ENCODE measurements around the gene RYR2. TPM values are rescaled to one million over a fixed set of nuclear protein-coding genes. Genes with fewer than 3 reads are reported as not detected.
A peak's percentile ranks its signal among the peaks of the same experiment; 100 is the strongest.

Gene RYR2
- total and polyA plus RNA-seq, 9 of the 15 experiments (the other 6 are each of a cell fraction or from before 2014, with no cell fraction given), result 0.03 to 0.42 (median 0.14) TPM

DNA sequence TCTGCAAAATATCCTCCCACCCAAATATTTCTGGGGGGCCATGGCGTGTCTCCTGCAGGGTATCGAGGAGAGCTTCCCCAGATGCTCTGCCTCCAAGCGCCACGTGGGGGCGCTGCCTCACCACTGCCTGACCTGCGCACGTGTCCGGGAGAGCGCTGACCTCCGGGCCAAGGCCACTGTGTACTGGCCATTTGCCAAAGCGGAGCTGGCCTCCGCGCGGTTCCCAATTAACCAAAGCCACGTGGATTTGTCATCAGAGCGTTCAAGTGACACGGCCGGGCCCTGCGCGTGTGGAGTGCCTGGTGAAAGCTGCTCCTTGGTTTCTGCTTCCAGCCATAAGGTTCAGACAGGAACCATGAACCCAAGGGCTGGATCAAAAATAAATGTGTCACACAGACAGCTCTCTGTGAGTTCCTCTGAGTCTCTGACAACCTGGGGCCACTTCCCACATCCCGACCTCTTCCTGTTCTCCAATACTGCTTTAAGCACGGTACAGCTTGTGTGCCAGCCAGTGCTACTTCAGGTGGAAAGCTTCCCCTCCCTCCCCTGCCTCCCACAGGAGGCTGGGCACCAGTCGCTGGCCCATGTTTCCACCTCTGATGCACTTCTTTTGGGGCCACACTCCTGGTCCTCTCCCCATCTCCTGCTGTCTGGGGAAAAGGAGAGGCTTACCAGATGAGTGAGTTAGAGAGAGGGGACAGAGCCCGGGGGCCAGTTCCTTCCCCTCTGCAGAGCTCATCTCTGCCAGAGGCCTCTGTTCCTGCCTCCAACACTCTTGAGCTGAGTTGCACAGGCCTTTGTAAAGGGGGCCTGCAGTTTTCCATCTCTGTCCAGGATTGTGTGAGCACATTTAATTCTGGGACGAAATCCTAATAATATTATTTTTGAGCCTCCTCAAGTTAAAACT lies 822.6 kb downstream of the RYR2 start (continued):
- no peak for TF ChIP-seq DDX20 (tag; IDR thresholded peaks at IDR 0.05; ENCODE audit: low read depth)
- TF ChIP-seq BRCA1 (IDR thresholded peaks at IDR 0.05), result no peak
- TF ChIP-seq BRCA1 (CRISPR knock-in tag; IDR thresholded peaks at IDR 0.05), result no peak
- no peak for TF ChIP-seq NCOA4 (IDR thresholded peaks at IDR 0.05; ENCODE audit: partially characterized antibody)
- TF ChIP-seq DIDO1 (tag; IDR thresholded peaks at IDR 0.05; ENCODE audit: low read depth), result no peak
- TF ChIP-seq, protein P1, sequence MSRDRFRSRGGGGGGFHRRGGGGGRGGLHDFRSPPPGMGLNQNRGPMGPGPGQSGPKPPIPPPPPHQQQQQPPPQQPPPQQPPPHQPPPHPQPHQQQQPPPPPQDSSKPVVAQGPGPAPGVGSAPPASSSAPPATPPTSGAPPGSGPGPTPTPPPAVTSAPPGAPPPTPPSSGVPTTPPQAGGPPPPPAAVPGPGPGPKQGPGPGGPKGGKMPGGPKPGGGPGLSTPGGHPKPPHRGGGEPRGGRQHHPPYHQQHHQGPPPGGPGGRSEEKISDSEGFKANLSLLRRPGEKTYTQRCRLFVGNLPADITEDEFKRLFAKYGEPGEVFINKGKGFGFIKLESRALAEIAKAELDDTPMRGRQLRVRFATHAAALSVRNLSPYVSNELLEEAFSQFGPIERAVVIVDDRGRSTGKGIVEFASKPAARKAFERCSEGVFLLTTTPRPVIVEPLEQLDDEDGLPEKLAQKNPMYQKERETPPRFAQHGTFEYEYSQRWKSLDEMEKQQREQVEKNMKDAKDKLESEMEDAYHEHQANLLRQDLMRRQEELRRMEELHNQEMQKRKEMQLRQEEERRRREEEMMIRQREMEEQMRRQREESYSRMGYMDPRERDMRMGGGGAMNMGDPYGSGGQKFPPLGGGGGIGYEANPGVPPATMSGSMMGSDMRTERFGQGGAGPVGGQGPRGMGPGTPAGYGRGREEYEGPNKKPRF (IDR thresholded peaks at IDR 0.05; ENCODE audit: low read depth, low read length), result no peak
- no peak for TF ChIP-seq ZNF584 (CRISPR knock-in tag; IDR thresholded peaks at IDR 0.05; ENCODE audit: low read depth)
- TF ChIP-seq ILF3 (IDR thresholded peaks at IDR 0.05; ENCODE audit: borderline replicate concordance), result no peak
- TF ChIP-seq, protein P2, sequence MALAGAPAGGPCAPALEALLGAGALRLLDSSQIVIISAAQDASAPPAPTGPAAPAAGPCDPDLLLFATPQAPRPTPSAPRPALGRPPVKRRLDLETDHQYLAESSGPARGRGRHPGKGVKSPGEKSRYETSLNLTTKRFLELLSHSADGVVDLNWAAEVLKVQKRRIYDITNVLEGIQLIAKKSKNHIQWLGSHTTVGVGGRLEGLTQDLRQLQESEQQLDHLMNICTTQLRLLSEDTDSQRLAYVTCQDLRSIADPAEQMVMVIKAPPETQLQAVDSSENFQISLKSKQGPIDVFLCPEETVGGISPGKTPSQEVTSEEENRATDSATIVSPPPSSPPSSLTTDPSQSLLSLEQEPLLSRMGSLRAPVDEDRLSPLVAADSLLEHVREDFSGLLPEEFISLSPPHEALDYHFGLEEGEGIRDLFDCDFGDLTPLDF (CRISPR knock-in tag; IDR thresholded peaks at IDR 0.05), result no peak
- no peak for TF ChIP-seq TSC22D4 (tag; IDR thresholded peaks at IDR 0.05)
- no peak for TF ChIP-seq ZNF354B (CRISPR knock-in tag; IDR thresholded peaks at IDR 0.05)
- TF ChIP-seq RBM34 (IDR thresholded peaks at IDR 0.05; ENCODE audit: borderline replicate concordance, insufficient read depth, low read length), result no peak
- TF ChIP-seq, protein P3, sequence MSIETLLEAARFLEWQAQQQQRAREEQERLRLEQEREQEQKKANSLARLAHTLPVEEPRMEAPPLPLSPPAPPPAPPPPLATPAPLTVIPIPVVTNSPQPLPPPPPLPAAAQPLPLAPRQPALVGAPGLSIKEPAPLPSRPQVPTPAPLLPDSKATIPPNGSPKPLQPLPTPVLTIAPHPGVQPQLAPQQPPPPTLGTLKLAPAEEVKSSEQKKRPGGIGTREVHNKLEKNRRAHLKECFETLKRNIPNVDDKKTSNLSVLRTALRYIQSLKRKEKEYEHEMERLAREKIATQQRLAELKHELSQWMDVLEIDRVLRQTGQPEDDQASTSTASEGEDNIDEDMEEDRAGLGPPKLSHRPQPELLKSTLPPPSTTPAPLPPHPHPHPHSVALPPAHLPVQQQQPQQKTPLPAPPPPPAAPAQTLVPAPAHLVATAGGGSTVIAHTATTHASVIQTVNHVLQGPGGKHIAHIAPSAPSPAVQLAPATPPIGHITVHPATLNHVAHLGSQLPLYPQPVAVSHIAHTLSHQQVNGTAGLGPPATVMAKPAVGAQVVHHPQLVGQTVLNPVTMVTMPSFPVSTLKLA (conservative IDR thresholded peaks at IDR 0.05), result peak; percentile 66 to 71
- no peak for TF ChIP-seq ETV1 (tag; conservative IDR thresholded peaks at IDR 0.05; ENCODE audit: low read depth)
- TF ChIP-seq, protein P4, sequence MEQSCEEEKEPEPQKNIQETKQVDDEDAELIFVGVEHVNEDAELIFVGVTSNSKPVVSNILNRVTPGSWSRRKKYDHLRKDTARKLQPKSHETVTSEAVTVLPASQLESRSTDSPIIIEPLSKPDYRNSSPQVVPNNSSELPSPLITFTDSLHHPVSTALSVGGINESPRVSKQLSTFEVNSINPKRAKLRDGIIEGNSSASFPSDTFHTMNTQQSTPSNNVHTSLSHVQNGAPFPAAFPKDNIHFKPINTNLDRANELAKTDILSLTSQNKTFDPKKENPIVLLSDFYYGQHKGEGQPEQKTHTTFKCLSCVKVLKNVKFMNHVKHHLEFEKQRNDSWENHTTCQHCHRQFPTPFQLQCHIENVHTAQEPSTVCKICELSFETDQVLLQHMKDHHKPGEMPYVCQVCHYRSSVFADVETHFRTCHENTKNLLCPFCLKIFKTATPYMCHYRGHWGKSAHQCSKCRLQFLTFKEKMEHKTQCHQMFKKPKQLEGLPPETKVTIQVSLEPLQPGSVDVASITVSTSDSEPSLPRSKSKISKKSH (CRISPR knock-in tag; IDR thresholded peaks at IDR 0.05), result no peak
- TF ChIP-seq, protein P5, sequence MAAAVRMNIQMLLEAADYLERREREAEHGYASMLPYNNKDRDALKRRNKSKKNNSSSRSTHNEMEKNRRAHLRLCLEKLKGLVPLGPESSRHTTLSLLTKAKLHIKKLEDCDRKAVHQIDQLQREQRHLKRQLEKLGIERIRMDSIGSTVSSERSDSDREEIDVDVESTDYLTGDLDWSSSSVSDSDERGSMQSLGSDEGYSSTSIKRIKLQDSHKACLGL (CRISPR knock-in tag; IDR thresholded peaks at IDR 0.05; ENCODE audit: borderline replicate concordance, poor library complexity, severe bottlenecking), result no peak
- TF ChIP-seq, protein P6, sequence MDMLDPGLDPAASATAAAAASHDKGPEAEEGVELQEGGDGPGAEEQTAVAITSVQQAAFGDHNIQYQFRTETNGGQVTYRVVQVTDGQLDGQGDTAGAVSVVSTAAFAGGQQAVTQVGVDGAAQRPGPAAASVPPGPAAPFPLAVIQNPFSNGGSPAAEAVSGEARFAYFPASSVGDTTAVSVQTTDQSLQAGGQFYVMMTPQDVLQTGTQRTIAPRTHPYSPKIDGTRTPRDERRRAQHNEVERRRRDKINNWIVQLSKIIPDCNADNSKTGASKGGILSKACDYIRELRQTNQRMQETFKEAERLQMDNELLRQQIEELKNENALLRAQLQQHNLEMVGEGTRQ (CRISPR knock-in tag; IDR thresholded peaks at IDR 0.05), result peak; percentile 65
- TF ChIP-seq NR1H2 (CRISPR knock-in tag; IDR thresholded peaks at IDR 0.05), result no peak
- peak; percentile 93 for TF ChIP-seq NFIC (IDR thresholded peaks at IDR 0.05)
